ENCODE data around the gene MFNG. TPM values are rescaled to one million over a fixed set of nuclear protein-coding genes. Genes with fewer than 3 reads are reported as not detected.

MFNG gene
- total RNA-seq: 0.16 TPM in 1 of 2 replicates, not detected in the other

DNA sequence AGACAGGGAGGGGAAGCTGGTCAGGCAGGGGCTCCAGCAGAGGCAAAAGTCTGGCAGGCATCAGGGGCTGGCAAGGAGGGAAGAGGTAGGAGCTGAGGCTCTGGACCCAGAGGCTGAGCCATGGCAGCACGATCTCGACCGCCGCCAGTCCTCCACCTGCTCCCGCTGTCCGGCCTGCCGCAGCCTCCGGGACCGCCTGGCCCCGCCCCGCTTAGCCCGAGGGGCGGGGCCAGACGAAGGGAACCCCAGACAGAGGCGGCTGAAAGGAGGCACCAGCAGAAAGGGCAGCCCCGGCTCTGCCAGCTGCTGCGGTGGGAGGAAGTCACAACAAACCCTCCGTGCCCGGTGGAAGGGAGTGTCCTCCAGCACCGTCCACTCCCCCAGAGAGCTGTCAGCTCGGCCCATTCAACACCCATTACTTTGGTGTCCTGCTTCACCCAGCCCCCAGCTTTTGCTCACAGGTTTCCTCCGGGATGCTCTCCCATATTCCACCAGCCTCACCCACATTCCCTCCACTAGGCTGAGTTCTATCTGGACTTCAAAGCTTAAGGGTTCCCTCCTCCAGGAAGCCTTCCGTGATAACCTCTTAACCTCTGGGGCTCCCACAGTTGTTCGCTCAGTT, at the start of gene MFNG:
TSS of gene MFNG (minus strand) at position 161 of the 622 bp plus-strand sequence. CDS start 207 bp downstream, outside the sequence.

GRCh38 chr22:37519268-37520195, 33.3 kb upstream of the MFNG start, which contains the start of gene CARD10:
TSS of gene CARD10 (minus strand) at chr22:37519415. CDS start at chr22:37519200, 215 bp downstream.

DNA sequence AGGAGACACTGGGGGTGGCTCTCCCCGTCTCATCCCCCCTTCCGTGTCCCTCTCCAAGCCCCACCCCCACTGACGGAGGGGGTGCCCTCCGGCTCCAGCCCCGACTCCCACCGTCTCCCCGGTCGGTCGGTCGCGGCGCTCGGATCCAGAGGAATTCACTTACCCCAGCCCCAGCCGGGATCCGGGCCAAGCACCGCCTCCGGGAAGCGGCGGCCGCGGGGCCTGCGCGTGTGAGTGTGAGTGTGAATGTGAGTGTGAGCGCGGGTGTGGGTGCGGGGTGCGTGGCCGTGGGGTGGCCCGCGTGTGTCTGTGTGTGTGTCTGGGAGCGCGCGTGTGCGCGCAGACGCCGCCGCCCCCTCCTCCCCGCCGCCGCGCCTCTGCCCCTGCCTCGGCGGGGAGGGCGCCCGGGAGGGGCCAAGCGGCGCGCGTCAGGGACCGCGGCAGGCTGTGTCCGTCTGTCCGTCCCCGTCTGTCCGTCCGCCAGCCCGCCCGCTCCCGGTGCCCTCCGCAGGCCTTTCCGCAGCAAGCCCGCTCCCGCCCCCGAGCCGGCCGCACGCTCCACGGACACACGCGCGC, 59.0 kb downstream of the MFNG start, which contains the start of gene ELFN2:
TSS of gene ELFN2 (minus strand) at position 345 of the 576 bp plus-strand sequence. CDS start 51,945 bp downstream, outside the sequence.

Other genes with a start within 250 kb of the MFNG start
- 10.2 and 15.4 TPM in 2 replicates for gene RAC2, start 242.1 kb downstream of the MFNG start, total RNA-seq
- not detected in 2 replicates for gene CYTH4, start 203.9 kb downstream of the MFNG start, total RNA-seq
- gene ELFN2, start 58.9 kb downstream of the MFNG start, total RNA-seq: under 0.01 TPM in 1 of 2 replicates, not detected in the other
- gene CARD10, start 33.0 kb upstream of the MFNG start, total RNA-seq: 11.9 and 17.4 TPM in 2 replicates
- gene CDC42EP1, start 74.1 kb upstream of the MFNG start, total RNA-seq: 41.7 and 53.3 TPM in 2 replicates
- not detected in 2 replicates for gene LGALS2, start 93.7 kb upstream of the MFNG start, total RNA-seq
- gene GGA1, start 122.5 kb upstream of the MFNG start, total RNA-seq: 34.5 and 43.8 TPM in 2 replicates
- gene SH3BP1, start 153.3 kb upstream of the MFNG start, total RNA-seq: 4.0 and 5.4 TPM in 2 replicates
- 4.6 and 5.5 TPM in 2 replicates for gene PDXP, start 172.3 kb upstream of the MFNG start, total RNA-seq
- gene LGALS1, start 189.3 kb upstream of the MFNG start, total RNA-seq: 3,488 and 6,007 TPM in 2 replicates
- gene NOL12, start 200.0 kb upstream of the MFNG start, total RNA-seq: 9.6 and 13.8 TPM in 2 replicates
- 103 and 138 TPM in 2 replicates for gene TRIOBP, start 210.7 kb upstream of the MFNG start, total RNA-seq